ENCODE measurements around the gene AVPR1B.

GRCh38 chr1:206065547-206066145 is 51.5 kb downstream of the AVPR1B start:
- TF ChIP-seq POLR2A (IDR thresholded peaks at IDR 0.05; ENCODE audit: low read length) (no peak), GATA1 (IDR thresholded peaks at IDR 0.05; ENCODE audit: low read depth, low read length) (no peak)
